HG02571 (cell line): ENCODE measurements around the gene DNAJB11.
A peak's percentile ranks its signal among the peaks of the same experiment; 100 is the strongest.
"Not testable (repeated sequence)": the region's sequence is repeated elsewhere in the genome, so short reads cannot be mapped to it uniquely, and the experiment has no call there.

Source experiments
- ATAC-seq: cut with Tn5 transposase; IDR thresholded peaks from one replicate; pipeline ENCODE4 v1.9.1; 2021; ENCODE audit warnings: mild to moderate bottlenecking, moderate library complexity; ENCODE audit not compliant: unreplicated experiment

Gene DNAJB11

DNA sequence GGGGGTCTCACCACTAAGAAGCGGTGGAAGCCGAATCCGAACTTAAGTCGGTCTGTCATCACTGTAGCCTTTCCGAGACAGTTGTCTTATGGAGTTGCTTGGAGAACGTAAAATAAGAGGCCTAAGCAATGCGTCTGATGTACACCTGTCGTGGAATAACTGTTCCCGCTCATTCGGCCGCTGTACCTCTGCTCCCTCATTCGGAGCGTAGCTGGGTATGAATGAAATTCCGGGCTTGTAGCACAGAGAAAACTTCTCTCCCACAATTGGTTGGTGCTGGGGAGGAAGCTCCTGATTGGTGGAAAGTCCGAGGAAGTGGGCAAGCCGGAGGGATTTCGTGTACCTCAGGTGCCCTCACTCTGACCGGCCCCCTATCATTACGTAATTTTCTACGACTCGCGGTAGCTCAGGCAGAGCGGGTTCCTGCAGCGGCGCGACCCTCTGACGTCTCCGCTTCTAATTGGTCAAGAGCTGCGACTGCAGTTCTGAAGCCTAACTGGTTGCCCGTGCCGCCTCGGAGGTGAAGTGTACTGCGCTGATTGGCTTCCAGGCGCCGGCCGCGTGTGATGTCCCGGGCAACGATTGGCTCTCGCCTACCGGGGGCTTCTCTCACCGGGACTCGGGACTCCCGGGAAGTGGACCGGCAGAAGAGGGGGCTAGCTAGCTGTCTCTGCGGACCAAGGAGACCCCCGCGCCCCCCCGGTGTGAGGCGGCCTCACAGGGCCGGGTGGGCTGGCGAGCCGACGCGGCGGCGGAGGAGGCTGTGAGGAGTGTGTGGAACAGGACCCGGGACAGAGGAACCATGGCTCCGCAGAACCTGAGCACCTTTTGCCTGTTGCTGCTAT, at the start of gene DNAJB11:
TSS of gene DNAJB11 (plus strand) at position 625 of the 845 bp plus-strand sequence. CDS start at position 803, 178 bp downstream.
- ATAC-seq, result peak; percentile 85

DNA sequence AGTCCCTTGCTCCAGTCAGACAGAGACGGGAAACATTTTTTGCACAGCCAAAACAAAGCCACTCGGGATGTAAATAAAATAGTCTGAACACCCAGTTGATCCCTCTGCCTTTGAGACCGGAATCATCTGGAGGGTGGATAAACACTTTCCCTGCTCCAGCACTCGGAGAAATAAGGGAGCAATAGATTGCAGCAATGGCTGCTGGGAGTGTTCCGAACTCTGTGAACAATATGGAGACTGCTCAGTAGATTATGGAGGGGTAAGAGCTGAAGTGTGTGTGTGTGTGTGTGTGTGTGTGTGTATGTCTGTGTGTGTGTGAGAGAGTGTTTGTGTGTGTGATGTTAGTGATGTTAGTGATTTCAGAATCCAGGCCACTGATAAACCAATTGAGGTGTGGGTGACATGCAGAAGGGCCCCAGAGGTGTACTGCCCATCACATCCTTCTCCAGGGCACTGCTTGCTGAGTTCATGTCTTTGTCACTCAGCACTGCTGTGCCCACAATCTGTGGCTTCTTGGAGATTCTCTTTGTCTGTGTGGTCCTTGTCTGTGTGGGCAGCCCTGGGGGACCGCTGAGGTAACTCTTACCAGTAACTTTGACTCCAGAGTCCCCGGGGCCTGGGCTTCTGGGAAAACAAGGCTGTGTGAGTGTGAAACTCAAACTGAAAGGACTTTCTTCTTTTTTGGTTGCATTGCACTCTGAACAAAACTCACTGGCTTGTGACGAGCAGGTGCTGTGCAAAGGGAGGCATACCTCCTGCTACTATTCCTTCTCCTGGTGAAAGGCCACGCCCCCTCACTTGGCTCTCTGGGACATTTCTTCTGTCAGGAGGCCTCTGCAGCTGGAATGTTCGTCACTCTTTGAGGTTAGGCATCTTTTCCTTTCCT, 49.3 kb upstream of the DNAJB11 start:
- ATAC-seq, result peak; percentile 59

DNA sequence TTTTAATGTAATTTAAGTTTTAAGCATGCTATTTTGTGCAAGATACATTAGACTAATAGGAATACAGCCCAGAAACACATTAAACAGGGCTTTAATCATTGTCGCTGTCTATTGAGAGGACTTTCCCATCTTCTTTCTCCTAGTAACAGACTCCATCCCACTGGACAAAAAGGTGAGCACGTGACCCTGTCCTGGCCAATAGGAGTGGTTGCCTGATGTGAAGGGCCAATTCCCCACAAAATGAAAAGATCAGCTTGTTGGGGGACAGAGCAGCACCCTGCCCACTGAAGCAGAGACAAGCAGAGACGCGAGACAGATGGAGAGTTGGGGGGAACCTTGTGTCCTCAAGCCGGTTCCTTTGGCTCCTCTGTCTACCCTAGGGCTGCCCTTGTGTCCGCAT, 47.5 kb upstream of the DNAJB11 start:
- ATAC-seq, result no peak

DNA sequence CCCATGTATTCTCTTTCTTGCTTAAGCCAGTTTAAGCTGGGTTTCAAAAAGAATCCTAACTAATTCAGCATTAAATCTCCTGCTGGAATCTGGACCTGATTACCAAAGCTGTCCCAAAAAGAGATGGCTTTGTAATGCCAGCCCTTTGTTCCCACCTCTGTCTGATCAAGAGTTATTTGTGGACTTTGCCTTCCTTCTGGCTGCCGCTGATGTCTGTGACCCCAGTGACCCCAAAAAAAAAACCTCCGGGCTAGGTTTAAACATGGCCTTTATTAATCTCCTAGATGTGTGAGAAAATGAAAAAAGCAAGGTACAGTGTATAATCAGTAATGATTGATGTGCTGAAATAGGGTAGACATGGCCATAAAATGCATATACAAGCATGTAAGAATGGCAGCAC, 47.1 kb upstream of the DNAJB11 start:
- ATAC-seq, result no peak

DNA sequence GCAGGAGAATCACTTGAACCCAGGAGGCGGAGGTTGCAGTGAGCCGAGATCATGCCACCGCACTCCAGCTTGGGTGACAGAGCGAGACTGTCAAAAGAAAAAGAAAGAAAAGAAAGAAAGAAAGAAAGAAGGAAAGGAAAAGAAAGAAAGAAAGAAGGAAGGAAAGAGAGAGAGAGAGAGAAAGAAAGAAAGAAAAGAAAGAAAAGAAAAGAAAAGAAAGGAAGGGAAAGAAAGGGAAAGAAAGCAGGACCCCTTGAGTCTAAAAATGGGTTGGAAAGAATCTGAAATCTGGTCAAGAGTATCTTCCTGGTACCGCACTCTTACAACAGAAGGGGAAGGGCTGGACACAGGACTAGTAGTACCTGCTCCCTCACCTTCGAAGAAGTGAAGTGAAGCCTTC, 45.9 kb upstream of the DNAJB11 start:
- no peak for ATAC-seq

DNA sequence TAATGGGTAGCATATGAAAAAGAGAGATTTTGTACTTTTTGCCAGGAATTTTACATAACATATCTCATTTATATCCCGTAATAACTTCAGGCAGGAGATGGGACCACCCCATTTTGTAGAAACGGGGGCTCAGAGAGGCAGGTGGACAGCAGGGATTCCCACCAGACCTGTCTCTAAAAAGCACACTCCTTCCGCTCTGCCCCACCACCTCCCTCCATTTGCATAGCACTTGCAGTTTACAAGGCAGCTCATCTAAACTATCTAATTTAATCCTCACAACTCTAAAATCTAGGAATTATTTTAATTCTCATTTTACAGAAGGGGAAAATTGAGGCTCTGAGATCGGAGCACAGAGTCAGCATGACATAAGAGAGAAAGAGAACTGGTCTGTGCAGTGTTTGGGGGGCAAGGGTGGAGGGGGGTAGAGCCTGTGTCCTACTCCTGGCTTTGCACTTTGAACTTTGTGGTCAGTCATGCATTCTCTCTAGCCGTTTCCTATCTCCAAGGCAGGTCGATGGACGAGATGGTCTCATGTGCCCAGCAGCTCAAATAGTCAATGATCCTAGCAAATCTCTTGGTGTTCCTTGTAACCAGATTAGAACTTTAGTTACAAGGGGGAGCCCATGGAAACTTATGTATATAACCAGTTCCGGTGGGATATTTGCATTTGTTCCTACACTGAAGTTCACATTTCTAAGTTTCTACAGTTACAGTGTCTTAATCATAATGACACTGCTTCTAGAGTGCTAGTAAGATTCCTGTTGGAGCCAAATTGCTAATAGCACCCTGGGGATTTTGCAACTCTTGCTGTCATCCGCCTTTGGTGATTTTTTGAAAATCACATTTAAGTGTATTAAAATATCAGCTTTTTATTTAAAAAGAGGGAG, 44.9 kb upstream of the DNAJB11 start:
- ATAC-seq, result no peak

DNA sequence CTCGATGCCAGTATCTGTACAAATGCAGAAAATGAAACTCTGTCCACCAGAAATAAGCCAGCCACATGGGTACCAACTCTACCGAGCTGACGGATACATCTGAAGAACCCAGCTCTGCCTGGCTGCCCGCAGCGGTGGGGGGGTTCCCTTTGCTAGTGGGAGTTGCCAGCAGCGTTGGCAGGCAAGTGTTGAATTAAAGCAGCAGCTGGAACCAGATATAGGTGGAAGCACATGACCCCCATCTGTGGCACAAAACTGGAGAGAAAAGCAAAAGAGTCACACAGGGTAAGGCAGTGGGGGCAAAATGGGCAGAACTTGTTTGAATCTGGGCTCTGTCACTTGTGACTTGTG, 44.3 kb upstream of the DNAJB11 start:
- no peak for ATAC-seq

DNA sequence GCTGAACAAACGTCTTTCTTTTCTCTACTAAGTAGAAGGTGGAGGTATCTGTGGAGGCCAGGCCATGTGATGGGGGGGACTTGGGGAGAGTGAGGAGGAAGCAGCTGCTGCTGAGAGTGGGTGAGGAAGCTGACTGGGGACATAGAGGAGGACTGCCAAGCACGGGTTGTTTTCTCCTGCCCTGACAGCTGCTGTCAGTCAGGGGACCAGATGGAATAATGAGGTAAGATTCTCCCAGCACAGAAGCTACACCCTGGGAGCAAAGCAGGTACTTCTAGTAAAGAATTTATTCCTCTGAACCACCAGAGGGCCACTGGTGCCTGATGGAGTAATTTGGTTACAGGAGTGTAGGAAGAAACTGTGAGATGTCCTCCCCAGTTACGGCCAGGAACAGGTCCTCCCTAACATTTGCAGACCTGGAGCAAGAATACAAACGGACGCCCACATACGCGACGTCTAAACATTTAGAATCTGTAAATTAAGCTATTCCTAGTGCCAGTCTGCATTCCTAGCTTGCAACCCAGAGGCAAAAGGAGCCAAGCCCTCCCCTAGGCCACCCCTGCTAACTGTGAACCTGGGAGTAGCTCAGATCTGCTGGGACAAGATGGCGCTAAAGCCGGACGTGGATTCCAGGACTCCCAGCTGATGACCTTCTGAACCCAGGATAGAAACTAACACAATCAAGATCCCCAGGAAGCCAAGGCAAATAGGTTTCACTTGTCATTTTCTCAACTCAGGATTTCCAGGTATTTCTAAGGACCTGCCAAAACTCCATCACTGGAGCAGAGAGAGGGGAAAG, 41.1 kb upstream of the DNAJB11 start:
- no peak for ATAC-seq

DNA sequence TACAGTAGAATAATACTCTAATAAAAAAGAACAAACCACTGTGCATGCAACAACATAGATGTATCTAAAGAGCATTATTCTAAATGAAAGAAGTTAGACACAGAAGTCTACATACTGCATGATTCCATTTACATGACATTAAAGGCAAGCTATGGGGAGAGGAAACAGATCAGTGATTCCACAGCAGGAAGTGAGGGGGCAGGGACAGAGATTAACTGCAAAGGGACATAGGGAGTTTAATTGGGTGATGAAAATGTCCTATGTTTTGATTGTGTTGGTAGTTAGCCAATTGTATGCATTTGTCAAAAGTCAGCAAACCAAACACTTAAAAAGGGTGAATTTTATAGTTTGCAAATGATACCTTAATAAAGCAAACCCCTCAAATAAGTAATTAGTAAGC, 40.1 kb upstream of the DNAJB11 start:
- no peak for ATAC-seq

DNA sequence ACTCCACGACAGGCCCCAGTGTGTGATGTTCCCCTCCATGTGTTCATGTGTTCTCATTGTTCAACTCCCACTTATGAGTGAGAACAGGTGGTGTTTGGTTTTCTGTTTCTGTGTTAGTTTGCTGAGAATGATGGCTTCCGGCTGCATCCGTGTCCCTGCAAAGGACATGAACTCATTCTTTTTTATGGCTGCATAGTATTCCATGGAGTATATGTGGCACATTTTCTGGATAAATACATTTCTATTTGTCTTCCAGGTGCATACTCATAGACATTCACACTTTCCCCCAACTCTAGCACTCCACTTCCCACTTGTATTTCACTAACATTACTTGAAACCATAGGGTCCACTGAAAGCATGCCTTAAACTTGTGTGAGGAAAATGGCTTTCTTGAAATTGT, 38.8 kb upstream of the DNAJB11 start:
- ATAC-seq, result not testable (repeated sequence)

DNA sequence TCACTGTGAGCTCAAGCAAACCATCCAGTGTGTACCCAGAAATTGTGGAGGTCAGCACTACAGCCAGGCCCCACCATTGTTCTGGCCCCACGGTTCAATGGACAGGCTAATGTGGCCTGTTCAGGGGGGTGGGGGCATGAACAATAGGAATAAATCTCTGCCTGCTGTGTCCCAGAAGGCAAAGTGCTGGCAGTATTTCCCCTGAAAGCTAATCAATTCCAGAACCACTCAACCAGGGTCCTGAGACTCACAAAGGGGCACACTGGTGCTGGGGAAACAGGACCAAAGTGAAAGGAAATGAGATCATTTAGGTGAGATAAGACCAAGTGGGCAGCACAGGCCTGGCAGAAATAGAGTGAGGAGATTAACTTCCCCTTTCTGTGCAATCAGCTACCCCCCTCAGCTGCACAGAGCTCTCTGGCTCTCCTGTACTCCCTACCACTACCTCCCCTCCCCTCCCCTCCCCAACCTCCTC, 37.9 kb upstream of the DNAJB11 start:
- peak; percentile 46 for ATAC-seq

DNA sequence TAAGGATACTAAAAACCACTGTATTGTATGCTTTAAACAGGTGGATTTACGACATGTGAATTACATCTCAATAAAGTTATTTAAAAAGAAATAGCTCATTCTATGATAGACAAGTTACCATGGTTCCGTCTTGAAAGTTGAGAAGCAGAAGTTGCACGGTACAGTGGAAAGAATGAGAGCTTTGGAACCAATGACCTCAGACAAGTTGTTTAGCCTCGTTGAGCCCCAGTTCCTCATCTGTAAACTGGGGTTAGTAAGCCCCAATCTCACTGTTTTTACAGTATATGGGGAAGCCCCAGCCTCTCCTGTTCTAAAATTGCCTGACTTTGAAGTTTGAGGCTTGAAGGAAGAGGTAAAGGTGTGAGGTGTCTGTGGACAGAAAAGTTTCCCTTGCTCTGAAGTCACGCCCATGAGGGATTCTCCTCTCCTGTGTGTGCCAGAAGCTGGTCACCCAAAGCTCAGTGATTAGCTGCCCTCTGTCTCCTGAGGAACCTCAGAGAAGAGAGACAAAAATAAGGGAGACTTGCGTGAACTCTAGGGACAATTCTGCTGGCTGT, 36.3 kb upstream of the DNAJB11 start:
- ATAC-seq, result peak; percentile 84

DNA sequence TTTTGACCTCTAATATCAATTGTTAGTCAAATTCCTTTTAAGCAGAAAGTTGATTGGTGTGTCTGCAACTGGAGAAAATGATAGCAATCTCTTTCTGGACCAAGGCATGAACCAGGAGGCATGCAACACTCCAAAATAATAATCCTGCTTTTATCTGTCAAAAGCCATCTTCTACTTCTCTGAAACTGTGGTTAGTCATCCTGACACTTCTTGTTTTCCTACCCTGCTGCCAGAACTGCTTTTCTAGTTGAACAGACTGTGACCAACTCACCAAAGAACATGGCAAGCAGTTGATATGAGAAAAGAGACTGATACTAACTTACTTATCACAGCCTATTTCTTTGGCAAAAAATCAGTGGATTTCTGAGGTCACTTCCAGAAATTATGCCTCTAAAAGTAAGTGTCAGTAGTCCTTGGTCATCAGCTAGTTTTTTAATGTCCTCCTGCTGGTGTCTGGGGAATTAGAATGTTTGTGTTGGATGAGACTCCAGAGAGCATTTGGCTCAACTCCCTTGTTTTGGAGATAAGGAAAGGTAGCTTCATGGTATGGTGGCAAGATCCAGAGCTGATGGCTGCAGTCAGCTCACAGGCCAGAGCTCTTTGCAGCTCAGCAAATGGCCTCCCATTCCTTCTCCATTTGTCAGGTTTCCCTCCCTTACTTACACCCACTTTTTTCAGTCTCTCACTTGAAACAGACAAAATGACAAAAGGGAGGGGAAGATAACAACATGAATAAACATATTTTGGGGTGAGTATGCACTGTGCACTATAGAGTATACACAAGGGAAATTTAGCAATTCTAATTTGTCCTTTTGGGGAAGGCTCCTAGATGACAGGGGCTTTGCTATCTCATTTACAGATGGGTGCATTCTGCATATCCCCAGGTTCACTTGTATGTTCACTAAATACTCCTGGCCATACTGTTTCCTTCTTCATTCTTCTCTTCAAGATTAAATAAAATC, 33.4 kb upstream of the DNAJB11 start:
- no peak for ATAC-seq

DNA sequence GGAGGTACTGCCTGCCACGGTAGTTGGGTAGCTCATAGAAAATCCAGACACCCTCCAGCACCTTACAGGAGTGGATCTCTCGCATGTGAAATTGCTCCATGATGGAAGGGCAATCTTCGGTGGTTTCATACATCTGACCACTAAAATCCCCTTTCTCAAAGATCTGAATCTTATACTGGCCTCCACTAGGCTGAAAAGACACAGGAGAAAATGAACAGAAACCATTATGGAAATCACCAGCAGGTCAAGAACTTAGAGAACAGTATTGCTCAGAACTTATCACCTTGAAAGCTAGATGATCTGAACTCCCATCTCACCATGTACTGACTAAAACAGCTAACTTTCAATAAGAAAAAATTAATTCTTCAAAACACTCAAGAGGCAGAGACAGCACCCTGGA, 31.7 kb upstream of the DNAJB11 start:
- ATAC-seq, result no peak

DNA sequence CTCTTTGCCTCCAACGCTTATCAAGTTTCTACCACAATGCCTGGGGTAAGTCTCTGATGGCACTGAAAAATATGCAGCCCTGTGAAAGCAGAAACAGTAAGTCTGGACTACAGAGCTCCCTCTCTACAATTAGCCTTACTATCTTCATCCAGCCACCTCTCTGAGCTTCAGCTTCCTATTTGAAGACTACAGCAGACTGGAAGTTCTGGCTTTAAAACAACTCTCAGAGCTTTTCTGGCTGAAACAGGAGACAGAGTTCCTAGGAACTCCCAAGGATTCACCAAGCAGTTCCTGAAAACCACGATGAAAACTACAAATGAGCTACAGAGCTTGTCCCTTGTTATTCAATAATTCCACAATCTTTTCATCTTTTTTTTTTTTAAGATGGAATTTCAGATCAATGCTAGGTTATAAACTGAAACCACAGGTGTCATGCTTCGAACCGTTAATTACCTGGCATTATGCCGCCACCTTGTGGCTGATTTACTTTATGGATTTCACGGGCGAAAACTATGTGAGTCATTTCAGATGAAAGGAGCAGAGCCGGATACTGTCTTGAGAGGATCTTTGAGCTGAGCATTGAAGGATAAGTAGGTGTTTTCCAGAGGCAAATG, 30.2 kb upstream of the DNAJB11 start:
- ATAC-seq, result peak; percentile 61

DNA sequence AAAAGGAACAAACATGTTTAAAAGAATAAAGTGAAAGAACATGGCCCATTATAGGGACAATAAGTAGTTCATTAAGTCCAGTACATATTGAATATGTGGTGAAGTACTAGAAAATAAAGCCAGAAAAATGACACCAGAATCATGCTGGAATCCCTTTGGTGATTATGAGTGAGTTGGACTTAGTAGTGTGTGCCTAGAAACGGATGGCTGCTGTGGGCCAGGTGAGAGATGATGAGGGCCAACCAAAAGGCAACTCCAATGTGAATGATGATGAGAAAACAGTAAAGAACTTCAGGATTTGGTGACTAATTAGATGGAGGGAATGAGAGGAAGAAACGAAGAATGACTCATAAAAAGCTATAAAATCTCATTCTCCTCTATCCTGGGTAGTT, 29.7 kb upstream of the DNAJB11 start:
- no peak for ATAC-seq

DNA sequence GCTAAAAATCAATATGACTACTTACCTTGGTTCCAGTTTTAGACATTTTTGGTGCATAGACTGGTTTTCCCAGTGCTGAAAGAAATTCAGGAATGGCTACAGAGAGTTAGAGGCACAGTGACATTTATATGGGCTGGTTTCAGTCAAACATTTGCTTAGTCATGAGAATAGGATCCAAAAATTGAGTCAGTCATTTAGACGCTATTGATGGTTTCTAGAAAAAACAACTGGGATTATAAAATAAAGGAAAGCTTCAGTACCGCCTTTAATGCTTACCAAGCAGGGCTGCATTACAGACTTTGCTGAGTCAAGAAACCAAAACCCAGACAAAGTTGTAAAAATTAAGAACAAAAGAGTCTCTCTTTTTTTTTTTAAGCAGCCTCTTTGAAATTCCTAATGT, 26.2 kb upstream of the DNAJB11 start, which contains the start of gene CRYGS:
TSS of gene CRYGS (minus strand) at position 100 of the 400 bp plus-strand sequence. CDS start at position 46, 54 bp downstream.
- no peak for ATAC-seq

DNA sequence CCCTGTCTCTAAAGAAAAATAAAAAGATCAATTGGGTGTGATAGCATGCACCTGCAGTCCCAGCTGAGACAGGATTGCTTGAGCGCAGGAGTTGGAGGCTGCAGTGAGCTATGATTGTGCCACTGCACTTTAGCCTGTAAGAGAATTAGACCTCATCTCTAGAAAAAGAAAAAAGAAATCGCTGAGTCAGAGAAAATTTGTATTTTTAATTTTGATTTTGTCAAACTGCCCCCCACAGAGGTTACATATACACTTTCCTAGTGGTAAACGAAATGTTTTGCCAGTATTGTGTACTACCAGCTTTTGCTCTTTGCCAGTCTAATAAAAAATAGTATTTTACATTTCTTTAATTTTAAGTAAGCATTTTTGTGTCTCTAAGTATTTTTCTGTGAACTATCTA, 21.0 kb upstream of the DNAJB11 start:
- ATAC-seq, result no peak
